KOPT-K1 (cell line): ENCODE data around the gene RAB7B.
"Not testable (repeated sequence)": the region's sequence is repeated elsewhere in the genome, so short reads cannot be mapped to it uniquely, and the experiment has no call there.

Source experiments
- H3K27ac ChIP-seq: fragments of 200-600 bp; sonication (generic); 2 replicates; pipeline ENCODE4 v1.5.1; 2016; ENCODE audit warnings: antibody characterized with exemption, mild to moderate bottlenecking, low read depth, low read length; ENCODE audit not compliant: poor library complexity, severe bottlenecking
- H3K36me3 ChIP-seq: fragments of 200-600 bp; sonication (generic); 2 replicates; pipeline ENCODE4 v1.5.1; 2017; ENCODE audit warnings: antibody characterized with exemption, mild to moderate bottlenecking, low read length, moderate library complexity; ENCODE audit not compliant: insufficient read depth
- H3K9me3 ChIP-seq: fragments of 200-600 bp; sonication (generic); 2 replicates; pipeline ENCODE4 v1.5.1; 2017; ENCODE audit warnings: antibody characterized with exemption, low read length, mild to moderate bottlenecking; ENCODE audit not compliant: insufficient read depth, poor library complexity, severe bottlenecking

RAB7B gene

GRCh38 chr1:206012086-206012859 lies 9.1 kb upstream of the RAB7B start:
- Histone ChIP-seq H3K27ac (peak overlapping the region; percentile 84), H3K36me3 (no peaks in the 10 kb centered on the region), H3K9me3 (no peaks in the 10 kb centered on the region)

GRCh38 chr1:206011057-206011456 lies 7.9 kb upstream of the RAB7B start:
- peak overlapping the region; percentile 84 for H3K27ac ChIP-seq
- no peaks in the 10 kb centered on the region for H3K9me3 ChIP-seq
- no peaks in the 10 kb centered on the region for H3K36me3 ChIP-seq

GRCh38 chr1:206010060-206010459 lies 6.9 kb upstream of the RAB7B start:
- Histone ChIP-seq H3K9me3 (no peaks in the 10 kb centered on the region), H3K27ac (no peak overlapping the region), H3K36me3 (no peaks in the 10 kb centered on the region)

GRCh38 chr1:206006946-206007345 lies 3.8 kb upstream of the RAB7B start:
- H3K36me3 ChIP-seq = no peaks in the 10 kb centered on the region
- H3K27ac ChIP-seq = no peak overlapping the region
- H3K9me3 ChIP-seq = no peaks in the 10 kb centered on the region

- Histone ChIP-seq H3K9me3 (no peaks in the 10 kb centered on the region), H3K36me3 (no peaks in the 10 kb centered on the region), H3K27ac (no peak overlapping the region)
These were observed 2.6 kb upstream of the RAB7B start for GRCh38 chr1:206005778-206006180.

GRCh38 chr1:206005234-206005633 lies 2.0 kb upstream of the RAB7B start:
- H3K27ac ChIP-seq = no peak overlapping the region
- H3K36me3 ChIP-seq = no peaks in the 10 kb centered on the region
- no peaks in the 10 kb centered on the region for H3K9me3 ChIP-seq

- Histone ChIP-seq H3K36me3 (no peaks in the 10 kb centered on the region), H3K27ac (no peak overlapping the region), H3K9me3 (no peaks in the 10 kb centered on the region)
These were observed 1.6 kb upstream of the RAB7B start for GRCh38 chr1:206004826-206005225.

- no peaks in the 10 kb centered on the region for H3K36me3 ChIP-seq
- no peak overlapping the region for H3K27ac ChIP-seq
- no peaks in the 10 kb centered on the region for H3K9me3 ChIP-seq
These were observed 932 bp upstream of the RAB7B start for GRCh38 chr1:206003854-206004800.

GRCh38 chr1:206002160-206002559 lies 1.0 kb downstream of the RAB7B start:
- Histone ChIP-seq H3K27ac (no peak overlapping the region), H3K9me3 (no peaks in the 10 kb centered on the region), H3K36me3 (no peaks in the 10 kb centered on the region)

GRCh38 chr1:206001476-206001888 lies 1.7 kb downstream of the RAB7B start:
- Histone ChIP-seq H3K36me3 (no peaks in the 10 kb centered on the region), H3K9me3 (no peaks in the 10 kb centered on the region), H3K27ac (no peak overlapping the region)

GRCh38 chr1:206000641-206001339 lies 2.4 kb downstream of the RAB7B start:
- Histone ChIP-seq H3K9me3 (no peaks in the 10 kb centered on the region), H3K27ac (no peak overlapping the region), H3K36me3 (no peaks in the 10 kb centered on the region)

- Histone ChIP-seq H3K27ac (no peak overlapping the region), H3K9me3 (no peaks in the 10 kb centered on the region), H3K36me3 (no peaks in the 10 kb centered on the region)
These were observed 4.5 kb downstream of the RAB7B start for GRCh38 chr1:205998457-205999241.

- not testable (repeated sequence) for H3K36me3 ChIP-seq, H3K27ac ChIP-seq
These were observed 6.6 kb downstream of the RAB7B start for GRCh38 chr1:205996641-205997040.

GRCh38 chr1:205994346-205994745 lies 8.8 kb downstream of the RAB7B start:
- no peaks in the 10 kb centered on the region for H3K9me3 ChIP-seq
- no peak overlapping the region for H3K27ac ChIP-seq
- H3K36me3 ChIP-seq = no peaks in the 10 kb centered on the region

More at GRCh38 chr1:205996641-205997040, 6.6 kb downstream of the RAB7B start:
- H3K9me3 ChIP-seq = not testable (repeated sequence)
